Calu3 (cell line): ENCODE results near the gene MRPL17. TPM values are rescaled to one million over a fixed set of nuclear protein-coding genes. Genes with fewer than 3 reads are reported as not detected.
"Not testable (repeated sequence)": the region's sequence is repeated elsewhere in the genome, so short reads cannot be mapped to it uniquely, and the experiment has no call there.

ENCODE experiments used
- BruUV-seq: library from RNA; stranded (reverse); fragments of 400-500 nt; replicated peaks from 2 replicates; lab custom pipeline; 2021; lab: Mats Ljungman, UMichigan
- CTCF ChIA-PET: fragments of 300-600 bp; sonication (Branson Sonifier 250); formaldehyde crosslinking; loops from one replicate; lab custom pipeline; 2022; ENCODE audit warnings: antibody characterized with exemption; lab: Charles Lee
- DNase-seq: peaks from one replicate; pipeline ENCODE4 v3.0.0; 2022
- H3K27ac Mint-ChIP-seq: one replicate; pipeline ENCODE4 v1.8.0; 2022; ENCODE audit warnings: mixed read lengths; ENCODE audit not compliant: unreplicated experiment
- H3K27me3 Mint-ChIP-seq: one replicate; pipeline ENCODE4 v1.8.0; 2022; ENCODE audit warnings: mixed read lengths; ENCODE audit not compliant: unreplicated experiment
- H3K36me3 Mint-ChIP-seq: one replicate; pipeline ENCODE4 v1.8.0; 2022; ENCODE audit warnings: mild to moderate bottlenecking, moderate library complexity, mixed read lengths; ENCODE audit not compliant: insufficient read depth, unreplicated experiment
- H3K4me1 Mint-ChIP-seq: one replicate; pipeline ENCODE4 v1.8.0; 2022; ENCODE audit warnings: mild to moderate bottlenecking, low read depth, mixed read lengths; ENCODE audit not compliant: unreplicated experiment
- H3K4me3 Mint-ChIP-seq: one replicate; pipeline ENCODE4 v1.8.0; 2022; ENCODE audit warnings: mild to moderate bottlenecking, low read depth, moderate library complexity, mixed read lengths; ENCODE audit not compliant: unreplicated experiment
- H3K9me3 Mint-ChIP-seq: one replicate; pipeline ENCODE4 v1.8.0; 2022; ENCODE audit warnings: low read depth, mixed read lengths; ENCODE audit not compliant: unreplicated experiment
- intact Hi-C: fragments of 100-400 bp; cut with micrococcal nuclease; formaldehyde crosslinking; loops from one replicate; pipeline ENCODE4 v1.10.0; 2022; ENCODE audit not compliant: unreplicated experiment
- total RNA-seq: library from RNA; stranded (reverse); gene quantifications from 2 replicates; pipeline ENCODE4 v1.2.3, GENCODE V29; 2022
- TF ChIP-seq, protein P1 (sequence below): fragments of 200-600 bp; IDR thresholded peaks from one replicate; pipeline ENCODE4 v1.8.0; 2022; ENCODE audit warnings: antibody characterized with exemption; ENCODE audit not compliant: unreplicated experiment

Gene MRPL17
- total RNA-seq, 1 experiment from 2014 or later: 78.2 TPM

- Mint-ChIP-seq H3K9me3 (no peaks in the 10 kb centered on the region), H3K27ac (no peak overlapping the region), H3K4me1 (no peaks in the 10 kb centered on the region), H3K36me3 (no peaks in the 10 kb centered on the region), H3K4me3 (no peak overlapping the region), H3K27me3 (peaks cover 50% of the 10 kb centered on the region)
- BruUV-seq: no TSS peak
- TF ChIP-seq, protein P1, sequence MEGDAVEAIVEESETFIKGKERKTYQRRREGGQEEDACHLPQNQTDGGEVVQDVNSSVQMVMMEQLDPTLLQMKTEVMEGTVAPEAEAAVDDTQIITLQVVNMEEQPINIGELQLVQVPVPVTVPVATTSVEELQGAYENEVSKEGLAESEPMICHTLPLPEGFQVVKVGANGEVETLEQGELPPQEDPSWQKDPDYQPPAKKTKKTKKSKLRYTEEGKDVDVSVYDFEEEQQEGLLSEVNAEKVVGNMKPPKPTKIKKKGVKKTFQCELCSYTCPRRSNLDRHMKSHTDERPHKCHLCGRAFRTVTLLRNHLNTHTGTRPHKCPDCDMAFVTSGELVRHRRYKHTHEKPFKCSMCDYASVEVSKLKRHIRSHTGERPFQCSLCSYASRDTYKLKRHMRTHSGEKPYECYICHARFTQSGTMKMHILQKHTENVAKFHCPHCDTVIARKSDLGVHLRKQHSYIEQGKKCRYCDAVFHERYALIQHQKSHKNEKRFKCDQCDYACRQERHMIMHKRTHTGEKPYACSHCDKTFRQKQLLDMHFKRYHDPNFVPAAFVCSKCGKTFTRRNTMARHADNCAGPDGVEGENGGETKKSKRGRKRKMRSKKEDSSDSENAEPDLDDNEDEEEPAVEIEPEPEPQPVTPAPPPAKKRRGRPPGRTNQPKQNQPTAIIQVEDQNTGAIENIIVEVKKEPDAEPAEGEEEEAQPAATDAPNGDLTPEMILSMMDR: no peak
- no peak for DNase-seq
- CTCF ChIA-PET: no interaction called here
- intact Hi-C loops: no loop called here
Observed at GRCh38 chr11:6708876-6709275, 25.7 kb upstream of the MRPL17 start.

DNA sequence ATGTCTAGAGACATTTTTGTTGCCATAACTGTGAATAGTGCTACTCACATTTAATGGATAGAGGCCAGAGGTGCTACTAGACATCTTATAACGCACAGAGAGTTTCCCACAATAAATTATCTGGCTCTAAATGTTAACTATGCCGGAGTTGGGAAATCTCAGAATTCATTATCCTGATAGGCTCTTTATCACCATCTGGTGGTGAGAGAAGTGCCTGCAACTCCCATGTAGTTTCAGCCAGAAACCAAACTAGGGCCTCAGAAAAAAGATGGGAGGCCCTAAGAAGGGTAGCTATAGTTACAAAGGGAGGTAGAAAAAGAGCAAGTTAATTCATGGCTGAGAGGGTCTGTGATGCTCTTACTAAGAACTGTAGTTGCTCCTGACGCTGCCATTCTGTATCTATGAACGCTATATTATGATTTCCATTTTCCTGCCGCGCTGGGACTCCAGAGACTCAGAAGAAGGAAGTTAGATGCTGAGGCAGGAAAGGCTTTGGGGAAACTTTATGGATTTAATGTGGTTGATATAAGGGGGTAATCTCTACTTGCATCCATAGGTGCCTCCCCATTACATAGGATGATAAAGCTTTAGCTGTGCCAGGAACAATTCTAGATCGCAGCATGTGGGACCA lies 22.9 kb upstream of the MRPL17 start:
- H3K27me3 Mint-ChIP-seq: peaks cover 50% of the 10 kb centered on the region
- no peak overlapping the region for H3K4me3 Mint-ChIP-seq
- no TSS peak for BruUV-seq
- intact Hi-C loops: loop anchor here (1.0 kb wide), 2 partner anchors 175 to 327 kb away; no protein-coding TSS in a partner anchor
- peak; percentile 50 for DNase-seq
- CTCF ChIA-PET: interaction anchor here (0.8 to 1.1 kb wide), 2 partner anchors 51 to 175 kb away, joined by 3 to 4 read pairs; no protein-coding TSS in a partner anchor
- no peaks in the 10 kb centered on the region for H3K9me3 Mint-ChIP-seq
- no peaks in the 10 kb centered on the region for H3K4me1 Mint-ChIP-seq
- no peak overlapping the region for H3K27ac Mint-ChIP-seq
- TF ChIP-seq, protein P1: peak; percentile 65
- H3K36me3 Mint-ChIP-seq: no peaks in the 10 kb centered on the region

DNA sequence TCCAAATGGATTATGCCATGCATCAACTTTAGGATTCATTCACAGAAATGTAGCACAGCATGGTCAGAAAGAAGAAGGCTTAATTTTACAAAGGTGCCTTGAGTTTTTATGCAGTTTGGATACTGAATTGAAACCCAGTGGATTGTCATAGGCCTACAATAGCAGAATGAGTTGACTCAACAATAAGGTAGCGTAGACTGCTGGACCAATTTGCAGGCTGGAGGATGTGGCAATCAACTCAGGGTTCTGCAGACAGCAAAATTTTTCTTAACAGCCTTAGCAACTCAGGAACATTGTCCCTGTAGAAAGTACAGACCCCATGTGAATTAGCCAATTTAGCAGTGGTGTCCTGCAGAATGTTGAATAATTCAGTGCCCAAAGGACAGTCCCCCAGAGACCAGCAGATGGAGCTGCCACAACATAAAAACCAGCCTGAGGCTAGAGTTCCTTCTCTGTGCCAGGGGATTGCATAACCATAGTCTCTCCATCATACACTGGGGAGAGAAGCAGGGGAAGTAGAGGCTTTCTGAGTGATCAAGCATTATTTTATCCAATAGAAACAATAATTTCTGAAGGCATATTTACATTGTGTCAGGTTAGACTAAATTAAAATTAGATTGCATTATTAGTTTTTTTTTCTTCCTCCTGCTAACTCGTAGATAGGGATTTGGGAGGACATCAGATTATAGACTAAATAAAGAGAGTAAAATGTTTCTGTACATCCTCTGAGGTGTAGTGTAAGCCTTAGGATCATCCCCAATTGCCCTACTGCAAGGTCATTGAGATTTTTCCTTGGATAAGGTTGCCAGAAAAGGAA lies 20.3 kb upstream of the MRPL17 start:
- peak; percentile 59 for DNase-seq
- H3K9me3 Mint-ChIP-seq: no peaks in the 10 kb centered on the region
- H3K4me3 Mint-ChIP-seq: no peak overlapping the region
- TF ChIP-seq, protein P1: peak; percentile 33
- H3K4me1 Mint-ChIP-seq: no peaks in the 10 kb centered on the region
- peaks cover 42% of the 10 kb centered on the region for H3K27me3 Mint-ChIP-seq
- no TSS peak for BruUV-seq
- no peak overlapping the region for H3K27ac Mint-ChIP-seq
- intact Hi-C loops: loop anchor here (1.0 kb wide), 1 partner anchor 54 kb away; no protein-coding TSS in a partner anchor
- no peaks in the 10 kb centered on the region for H3K36me3 Mint-ChIP-seq
- CTCF ChIA-PET: interaction anchor here (0.8 to 1.3 kb wide), 2 partner anchors 20 to 54 kb away, joined by 3 to 5 read pairs; partner anchors contain the start of gene MRPL17

GRCh38 chr11:6701955-6702354 lies 18.8 kb upstream of the MRPL17 start:
- H3K27me3 Mint-ChIP-seq: peaks cover 34% of the 10 kb centered on the region
- H3K36me3 Mint-ChIP-seq, H3K9me3 Mint-ChIP-seq, BruUV-seq, H3K27ac Mint-ChIP-seq, DNase-seq, H3K4me1 Mint-ChIP-seq, intact Hi-C loops, CTCF ChIA-PET, H3K4me3 Mint-ChIP-seq: not testable (repeated sequence)
